GM21529 (cell line): Measurements from ENCODE around the gene EPN1.

Experiments used
- ATAC-seq: cut with Tn5 transposase; IDR thresholded peaks from one replicate; pipeline ENCODE4 v1.9.1; 2021; ENCODE audit not compliant: unreplicated experiment

EPN1 gene

DNA sequence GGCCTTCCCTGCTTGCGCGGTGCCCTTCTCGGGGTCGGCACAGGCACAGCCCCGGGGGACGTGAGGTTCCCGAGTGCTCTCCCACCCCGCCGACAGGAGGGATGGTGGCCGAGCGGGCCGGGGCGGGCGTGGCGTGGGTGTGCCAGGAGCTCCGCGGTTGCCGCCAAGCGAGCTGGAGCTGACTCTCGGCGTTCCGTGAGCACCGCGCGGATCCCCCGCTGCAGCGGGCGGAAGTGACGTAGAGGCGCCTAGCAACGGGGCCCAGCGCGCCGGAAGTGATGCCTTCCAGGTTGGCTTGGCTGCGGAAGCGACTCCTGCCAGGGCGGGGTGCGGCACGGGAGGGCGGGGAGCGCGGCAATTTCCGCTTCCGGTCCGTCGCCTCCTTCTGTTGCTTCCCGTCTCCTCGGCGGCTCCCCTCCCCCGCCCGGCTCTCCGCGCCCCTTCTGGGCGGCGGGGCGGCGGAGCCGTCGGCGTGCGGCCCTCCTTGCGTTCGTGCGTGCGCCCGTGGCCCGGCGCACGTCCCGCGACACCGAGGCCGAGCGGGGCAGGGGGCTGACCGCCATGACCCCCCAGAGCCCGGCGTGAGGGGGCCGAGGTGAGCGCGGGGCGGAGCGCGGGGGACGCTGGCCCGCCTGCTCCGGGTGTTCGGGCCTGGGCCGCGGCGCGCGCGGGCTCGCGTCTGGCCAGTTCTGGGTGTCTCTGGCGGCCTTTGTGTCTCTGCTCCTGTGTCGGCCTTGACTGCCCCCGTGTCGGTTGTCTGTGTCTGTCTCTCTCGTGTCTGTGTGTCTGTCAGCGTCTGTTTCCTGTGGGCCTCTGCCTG lies at the start of gene EPN1:
Gene EPN1, plus strand, starts transcription at position 386 of the 820 bp plus-strand sequence. CDS start 3,402 bp downstream, outside the sequence.
- peak; percentile 56 for ATAC-seq

DNA sequence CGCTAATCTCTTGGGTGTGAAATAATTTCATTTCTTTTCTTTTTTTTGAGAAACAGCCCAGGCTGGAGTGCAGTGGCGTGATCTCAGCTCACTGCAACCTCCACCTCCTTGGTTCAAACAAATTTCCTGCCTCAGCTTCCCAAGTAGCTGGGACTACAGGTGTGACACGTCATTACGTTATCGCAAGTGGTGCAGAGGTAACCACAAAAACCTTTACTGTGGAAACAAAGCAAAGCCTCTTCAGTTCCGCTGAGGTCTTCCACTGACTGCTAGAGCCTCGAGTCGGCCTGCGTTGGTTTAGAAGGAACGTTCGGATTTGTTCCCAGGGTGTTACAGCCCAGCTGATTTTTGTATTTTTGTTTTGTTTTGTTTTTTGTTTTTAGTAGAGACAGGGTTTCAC lies 48.7 kb upstream of the EPN1 start:
- no peak for ATAC-seq

DNA sequence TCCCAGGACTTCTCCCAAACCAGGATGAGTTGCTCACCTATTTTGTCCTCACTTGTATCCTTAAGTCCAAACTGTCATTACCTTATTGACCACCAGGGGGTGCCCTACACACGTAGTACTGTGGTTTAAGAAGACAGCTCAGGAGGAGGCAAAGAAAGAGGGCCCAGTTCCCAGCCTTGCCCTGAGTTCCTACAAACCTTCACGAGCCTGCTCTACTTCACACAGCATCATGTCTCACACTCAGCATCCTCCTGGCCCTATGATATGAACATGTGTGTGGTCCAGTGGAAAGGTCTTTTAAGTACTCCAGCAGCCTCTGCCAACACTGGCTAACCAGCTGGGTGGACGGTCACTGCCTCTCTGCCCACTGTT lies 42.6 kb upstream of the EPN1 start:
- no peak for ATAC-seq

DNA sequence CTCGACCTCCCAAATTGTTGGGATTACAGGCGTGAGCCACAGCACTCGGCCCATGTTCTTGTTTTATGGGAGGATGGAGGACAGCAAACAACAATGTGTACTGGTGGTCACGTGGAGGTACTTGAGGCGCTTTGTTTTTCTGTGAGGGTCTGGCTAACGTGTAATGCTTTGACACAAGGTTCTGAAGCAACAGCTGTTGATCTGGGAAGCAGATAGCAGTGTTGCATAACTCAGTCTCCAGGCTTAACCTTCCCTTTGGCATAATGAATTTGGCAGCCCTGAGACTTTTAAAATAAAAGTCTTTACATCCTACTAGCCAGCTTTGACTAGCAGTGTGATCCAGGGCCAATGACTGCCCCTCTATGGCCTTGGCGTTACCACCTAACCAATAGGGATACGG lies 41.2 kb upstream of the EPN1 start:
- no peak for ATAC-seq

DNA sequence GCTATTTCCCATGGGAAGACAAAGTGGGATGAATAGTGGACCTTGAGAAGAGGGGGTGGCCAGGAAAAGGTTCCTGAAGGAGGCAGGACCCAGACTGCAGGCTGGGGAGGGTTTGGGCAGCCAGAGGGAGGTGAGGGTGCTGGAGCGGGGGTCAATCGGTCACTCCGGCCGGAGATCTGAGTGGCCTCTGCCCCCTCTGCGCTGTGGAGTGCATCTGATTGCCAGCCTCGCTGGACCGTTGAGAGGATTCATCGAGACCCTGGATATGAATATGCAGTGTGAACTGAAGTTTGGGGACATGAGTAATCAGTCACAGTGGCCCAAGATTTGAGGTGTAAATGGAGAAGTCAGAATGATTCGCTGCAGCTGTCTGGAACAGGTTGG lies 39.7 kb upstream of the EPN1 start:
- no peak for ATAC-seq

DNA sequence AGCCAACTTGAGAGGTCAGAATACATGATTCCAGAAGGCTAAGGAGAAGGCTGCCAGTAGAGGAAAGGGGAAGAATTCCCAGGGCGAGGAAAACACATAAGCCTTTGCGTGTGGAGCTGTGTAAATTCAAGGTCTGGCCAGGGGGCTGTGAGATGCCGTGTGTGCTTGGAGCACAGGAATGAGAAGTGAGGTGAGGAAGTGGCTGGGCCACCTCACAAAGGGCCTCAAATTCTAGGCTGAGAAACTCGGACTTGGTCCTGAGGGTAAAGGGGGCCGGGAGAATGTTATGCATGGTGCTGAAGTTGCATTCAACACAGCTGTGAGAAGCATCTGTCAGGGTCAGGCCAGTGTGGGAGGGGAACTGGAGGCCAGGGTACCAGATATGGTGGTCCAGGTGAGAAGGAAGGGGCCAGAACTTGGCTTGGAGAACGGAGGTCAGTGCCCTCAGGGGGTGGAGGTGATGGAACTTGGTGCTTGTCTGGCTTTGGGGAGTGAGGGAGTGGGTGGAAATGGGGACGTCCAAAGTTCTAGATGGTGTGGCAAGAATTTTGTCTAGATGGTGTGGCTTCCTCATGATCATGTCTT lies 39.1 kb upstream of the EPN1 start:
- ATAC-seq = no peak

DNA sequence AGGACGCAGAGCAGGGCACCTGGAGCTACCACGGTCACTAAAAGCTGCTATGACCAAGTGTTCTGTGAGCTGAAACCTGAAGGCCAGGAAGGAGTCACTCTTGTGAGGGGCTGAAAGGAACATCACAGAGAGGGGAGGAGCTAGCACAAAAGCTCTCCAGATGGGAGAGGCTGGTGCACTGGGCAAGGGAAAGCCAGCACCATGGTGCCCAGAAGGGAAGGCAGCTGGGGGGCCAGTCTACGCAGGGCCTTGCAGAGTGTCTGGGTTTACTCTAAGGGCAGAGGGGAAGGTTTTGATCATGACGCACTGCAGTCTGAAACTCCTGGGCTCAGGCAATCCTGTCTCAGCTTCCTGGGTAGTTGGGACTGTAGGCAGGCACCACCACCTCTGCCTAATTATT lies 38.3 kb upstream of the EPN1 start:
- no peak for ATAC-seq

DNA sequence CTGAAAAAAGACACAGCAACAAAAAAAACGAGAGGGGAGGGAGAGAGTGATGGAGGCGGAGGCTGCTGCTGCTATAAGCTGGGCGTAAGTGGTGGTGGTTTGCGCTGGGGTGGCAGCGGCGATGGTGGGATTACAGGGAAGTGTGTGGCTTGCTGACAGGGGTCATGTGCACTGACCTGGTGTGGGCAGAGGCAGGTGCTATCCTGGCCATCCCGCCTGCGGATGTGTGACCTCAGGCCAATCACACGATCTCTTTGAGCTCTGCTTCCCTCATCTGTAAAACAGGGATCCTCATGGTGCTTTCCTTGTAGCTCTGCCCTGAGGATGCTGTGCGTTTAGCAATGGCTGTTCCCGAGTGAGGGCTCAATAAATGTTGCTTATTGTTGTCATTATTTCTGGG lies 37.5 kb upstream of the EPN1 start:
- ATAC-seq = no peak

DNA sequence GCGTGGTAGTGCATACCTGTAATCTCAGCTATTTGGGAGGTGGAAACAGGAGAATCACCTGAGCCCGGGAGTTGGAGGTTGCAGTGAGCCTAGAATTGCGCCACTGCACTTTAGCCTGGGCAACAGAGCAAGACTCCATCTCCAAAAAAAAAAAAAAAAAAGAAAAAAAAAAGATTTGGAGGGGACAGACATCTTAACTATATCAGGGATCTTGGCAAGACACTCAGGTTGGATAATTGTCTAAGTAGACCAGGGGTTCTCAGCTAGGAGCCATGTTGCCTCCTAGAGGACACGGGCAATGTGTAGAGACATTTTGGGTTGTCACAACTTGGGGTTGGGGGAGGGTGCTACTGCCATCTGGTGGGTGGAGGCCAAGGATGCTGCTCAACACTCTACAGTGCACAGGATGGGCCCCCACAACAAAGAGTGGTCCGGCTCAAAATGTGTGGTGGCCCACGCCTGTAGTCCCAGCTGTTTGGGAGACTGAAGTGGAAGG lies 36.1 kb upstream of the EPN1 start:
- no peak for ATAC-seq

DNA sequence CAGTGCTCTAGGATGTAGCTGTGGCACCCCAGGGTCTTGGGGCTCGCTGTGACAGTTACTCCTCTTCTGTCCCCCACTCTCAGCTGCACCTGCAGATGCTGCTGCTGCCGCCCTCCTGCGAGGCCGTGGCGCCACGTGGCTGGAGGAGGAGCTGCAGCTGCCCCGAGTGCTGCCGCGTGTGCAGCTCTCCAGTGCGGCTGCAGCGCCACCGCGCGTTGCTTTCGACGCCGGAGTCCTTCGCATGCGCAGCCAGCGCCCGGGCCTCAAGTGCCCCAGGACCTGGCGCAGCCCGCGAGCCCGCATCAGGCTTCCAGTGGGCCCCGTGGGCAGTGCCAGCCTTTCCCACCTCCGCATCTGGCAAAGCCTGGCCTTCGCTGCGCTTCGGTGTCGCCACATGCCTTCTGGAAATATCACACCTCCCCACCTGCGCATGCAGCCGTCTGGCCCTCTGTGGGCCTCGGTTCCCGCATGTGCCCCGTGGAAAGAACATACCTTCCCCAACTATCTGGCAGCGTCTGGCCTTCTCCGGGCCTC lies 34.9 kb upstream of the EPN1 start:
- ATAC-seq = peak; percentile 21

DNA sequence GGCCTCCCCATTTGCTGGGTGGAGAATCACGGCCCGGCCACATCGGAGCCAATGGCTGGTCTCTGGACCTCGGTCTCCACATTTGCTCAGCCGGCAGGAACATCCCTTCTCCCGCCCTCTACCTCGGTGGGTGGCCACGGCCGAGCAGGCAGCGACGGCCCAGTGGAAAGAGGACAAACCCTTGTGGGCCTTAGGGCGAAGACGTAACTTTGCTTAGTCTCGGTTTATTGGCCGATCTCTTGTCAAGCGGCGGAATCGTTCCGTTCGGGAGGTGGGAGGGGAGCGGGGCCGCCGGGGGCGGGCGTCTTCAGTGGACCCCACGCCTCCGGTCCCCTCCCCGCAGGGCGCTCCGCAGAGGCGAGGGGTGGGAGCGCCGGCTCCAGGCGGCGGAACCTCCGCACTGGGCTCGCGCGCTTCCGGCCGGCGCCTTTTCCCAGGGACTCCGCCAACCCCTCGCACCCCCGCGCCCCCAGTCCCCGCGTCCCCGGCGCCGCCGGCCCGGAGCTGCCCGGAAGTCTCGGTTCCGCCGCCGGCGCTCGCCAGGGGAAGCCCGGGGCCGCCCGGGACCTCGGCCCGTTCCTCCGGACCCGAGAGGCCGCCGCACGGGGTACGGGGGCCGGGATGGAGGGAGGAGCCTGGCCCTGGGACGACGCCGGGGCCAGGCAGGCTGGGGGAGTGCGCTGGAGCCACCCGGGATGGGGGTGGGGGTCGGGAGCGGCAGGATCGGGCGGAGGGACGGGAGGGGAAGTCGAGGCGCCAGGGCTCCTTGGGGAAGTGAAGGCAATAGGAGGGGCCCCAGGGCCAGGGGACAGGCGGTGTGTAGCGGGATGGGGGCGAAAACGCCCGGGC lies 34.2 kb upstream of the EPN1 start, which contains the start of gene ZNF580:
Gene ZNF580, plus strand, starts transcription at position 426 of the 849 bp plus-strand sequence. CDS start 1,507 bp downstream, outside the sequence.
- peak; percentile 31 for ATAC-seq

DNA sequence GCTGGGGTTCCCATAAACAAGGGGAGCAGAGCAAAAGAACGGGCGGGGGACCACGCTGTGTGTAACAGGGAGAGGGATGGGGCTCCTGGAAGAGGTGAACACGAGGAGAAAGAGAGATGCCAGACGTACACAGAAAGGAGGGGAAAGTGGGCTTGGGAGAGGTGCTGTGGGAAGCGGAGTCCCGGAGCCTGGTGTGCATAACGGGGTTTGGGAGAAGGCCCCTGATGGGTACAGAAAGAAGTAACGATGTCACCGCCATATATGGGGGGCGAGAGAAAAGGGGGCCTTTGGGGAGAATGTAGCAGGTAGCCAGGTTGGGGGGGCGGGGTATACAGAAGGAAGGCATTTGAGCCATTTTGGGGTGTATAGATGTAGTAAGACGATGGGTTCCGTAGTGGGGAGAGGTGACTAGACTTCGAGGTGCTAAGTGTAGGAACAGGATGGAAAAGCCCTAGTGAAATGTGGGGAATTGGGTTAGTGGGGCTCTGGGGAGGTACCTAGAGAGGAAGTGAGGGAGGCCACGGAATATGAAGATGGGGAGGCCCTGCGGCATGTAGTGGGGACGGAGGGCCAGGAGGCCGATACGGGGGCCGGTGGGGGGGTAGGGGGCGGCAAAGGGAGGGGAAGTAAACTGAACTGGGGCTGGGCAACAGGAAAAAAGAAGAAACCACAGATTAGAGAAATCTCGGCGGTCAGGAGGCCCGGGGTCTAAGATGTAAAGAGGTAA lies 33.4 kb upstream of the EPN1 start:
- ATAC-seq = no peak

DNA sequence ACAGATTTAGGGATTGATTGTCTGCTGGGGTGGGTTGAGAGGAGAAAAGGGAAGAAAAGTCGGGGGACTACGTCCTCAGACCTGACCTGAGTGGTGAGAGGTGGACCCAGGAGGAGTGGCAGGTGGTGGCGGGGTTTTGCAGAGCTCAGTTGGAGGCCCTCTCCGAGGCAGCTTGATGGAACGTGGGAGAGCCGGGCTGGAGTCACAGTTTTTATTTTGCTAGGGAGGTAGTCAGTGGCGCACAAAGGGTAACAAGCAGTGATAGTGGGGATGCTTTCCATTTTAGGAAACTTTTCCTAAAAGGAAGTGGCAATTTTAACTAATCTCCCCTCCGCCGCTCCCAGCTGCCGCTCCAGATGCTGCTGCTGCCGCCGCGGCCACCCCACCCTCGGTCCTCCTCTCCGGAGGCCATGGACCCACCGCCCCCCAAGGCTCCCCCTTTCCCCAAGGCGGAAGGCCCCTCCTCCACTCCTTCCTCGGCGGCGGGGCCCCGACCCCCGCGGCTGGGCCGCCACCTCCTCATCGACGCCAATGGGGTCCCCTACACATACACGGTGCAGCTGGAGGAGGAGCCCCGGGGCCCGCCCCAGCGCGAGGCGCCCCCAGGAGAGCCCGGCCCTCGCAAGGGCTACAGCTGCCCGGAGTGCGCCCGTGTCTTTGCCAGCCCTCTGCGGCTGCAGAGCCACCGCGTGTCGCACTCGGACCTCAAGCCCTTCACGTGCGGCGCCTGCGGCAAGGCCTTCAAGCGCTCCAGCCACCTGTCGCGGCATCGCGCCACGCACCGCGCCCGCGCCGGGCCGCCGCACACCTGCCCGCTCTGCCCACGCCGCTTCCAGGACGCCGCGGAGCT lies 32.6 kb upstream of the EPN1 start:
- ATAC-seq = no peak

DNA sequence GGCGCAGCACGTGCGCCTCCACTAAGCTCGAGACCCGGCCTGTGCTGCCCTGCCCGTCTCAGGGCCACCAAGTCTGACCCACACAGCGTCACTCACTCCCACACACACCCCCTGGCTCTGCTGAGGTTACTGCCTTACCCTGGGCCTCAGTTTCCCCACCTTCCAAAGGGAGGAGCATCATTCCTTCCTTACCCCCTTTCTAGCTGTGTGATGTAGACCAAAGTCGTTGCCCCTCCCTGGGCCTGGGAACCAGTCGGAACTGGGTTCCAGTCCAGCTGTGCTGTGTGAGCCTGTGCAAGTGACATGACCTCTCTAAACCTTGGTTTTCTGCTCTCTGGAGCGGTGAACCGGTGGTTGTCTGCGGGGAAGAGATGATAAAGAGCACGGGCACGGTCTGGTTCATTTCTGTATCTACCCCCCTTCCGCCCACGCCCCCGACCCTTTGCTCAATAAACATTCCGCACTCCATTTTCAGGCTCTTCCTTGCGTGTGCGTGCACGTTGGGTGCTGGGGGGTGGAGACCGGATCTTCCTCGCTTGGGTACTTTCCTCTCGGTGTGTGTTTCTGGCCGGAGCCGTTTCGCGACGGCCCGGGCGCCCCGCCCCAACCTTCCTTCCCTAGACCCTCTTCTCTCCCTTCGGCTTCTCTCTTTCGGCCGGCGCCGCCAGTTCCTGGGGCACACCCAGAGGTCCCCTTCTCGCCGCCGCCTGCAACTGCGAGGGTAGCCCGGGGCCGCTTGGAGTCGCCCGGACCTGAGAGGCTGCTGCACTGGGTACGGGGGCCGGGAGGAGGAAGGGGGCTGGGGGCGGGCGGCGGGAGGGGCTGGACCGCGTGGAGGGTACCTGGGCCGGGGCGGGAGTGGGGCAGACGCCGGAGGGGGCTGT lies 31.8 kb upstream of the EPN1 start, which contains the start of gene ZNF581:
Gene ZNF581, plus strand, starts transcription at position 647 of the 884 bp plus-strand sequence. CDS start 923 bp downstream, outside the sequence.
- ATAC-seq = peak; percentile 26

DNA sequence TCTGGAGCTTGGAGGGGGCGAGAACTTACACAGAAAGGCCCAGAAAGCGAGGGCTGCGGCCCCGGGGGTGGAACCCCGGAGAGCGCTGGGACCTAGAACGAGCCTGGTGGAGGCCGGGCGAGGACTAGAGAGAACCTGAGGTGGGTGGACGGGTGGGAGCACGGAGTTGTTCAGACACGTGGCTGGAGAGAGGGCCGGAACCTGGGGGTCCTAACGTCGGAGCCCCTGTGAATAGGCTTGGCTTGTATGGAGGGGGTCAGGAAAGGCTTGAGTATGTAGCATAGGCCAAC lies 31.2 kb upstream of the EPN1 start:
- ATAC-seq = no peak

DNA sequence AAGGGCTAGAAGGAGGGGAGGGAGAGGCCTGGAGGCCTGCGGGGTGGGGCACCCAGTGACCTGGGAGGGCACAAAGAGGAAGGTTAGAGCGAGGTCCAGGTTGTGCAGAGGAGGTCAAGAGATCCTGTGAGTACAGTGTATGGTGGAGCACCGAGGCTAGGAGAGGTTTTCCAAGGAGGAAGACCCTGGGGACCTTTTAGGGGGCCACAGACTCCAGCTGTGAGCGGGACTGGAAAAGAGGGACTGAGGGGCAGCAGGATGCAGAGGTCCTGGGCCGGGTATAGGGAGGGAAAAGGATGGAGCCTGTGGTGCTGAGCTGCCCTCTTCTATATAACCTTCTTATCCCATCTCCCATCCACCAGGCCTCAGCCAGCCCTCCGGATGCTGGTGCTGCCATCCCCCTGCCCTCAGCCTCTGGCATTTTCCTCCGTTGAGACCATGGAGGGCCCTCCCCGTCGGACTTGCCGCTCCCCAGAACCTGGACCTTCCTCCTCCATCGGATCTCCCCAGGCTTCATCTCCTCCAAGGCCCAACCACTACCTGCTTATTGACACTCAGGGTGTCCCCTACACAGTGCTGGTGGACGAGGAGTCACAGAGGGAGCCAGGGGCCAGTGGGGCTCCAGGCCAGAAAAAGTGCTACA lies 30.7 kb upstream of the EPN1 start:
- ATAC-seq = no peak

DNA sequence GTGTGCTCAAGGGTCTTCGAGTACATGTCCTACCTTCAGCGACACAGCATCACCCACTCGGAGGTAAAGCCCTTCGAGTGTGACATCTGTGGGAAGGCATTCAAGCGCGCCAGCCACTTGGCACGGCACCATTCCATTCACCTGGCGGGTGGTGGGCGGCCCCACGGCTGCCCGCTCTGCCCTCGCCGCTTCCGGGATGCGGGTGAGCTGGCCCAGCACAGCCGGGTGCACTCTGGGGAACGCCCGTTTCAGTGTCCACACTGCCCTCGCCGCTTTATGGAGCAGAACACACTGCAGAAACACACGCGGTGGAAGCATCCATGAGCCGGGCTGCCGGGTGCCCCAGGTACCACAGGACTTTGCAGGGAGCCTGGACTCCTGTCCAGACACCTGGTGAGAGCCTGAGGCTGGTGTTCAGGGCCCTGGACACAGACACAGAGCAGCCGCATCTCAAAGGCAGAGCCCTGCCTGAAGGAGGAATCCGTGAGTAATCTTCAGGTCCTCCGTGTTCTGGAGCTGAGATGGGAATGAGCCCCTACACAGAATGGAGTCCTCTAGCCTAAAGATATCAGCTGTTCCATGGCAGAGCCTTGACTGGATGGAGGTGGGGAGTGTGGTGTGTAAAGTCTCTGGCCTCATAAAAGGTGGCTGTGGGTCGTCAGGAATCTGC lies 30.0 kb upstream of the EPN1 start:
- no peak for ATAC-seq

DNA sequence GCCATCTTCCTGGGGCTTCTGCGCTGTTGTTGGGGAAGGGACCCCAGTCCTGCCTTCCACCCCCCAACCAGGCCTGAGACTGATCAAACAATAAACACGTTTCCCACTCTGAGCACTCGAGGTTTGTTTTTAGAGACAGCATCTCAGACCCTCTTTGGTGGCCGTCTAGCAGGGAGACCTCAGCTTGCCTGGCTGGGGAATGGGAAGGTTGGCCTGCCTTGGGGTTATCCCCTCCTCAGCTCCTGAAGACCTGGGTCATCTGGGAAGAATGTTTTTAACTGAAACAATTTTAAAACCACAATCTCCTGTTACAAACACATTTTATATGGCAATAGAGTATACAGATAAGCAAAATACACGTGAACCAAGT lies 29.5 kb upstream of the EPN1 start:
- no peak for ATAC-seq
